Kasumi-1 (cell line): ENCODE measurements around the gene BTF3L4.
"Not testable (repeated sequence)": the region's sequence is repeated elsewhere in the genome, so short reads cannot be mapped to it uniquely, and the experiment has no call there.

Source experiments
- DNase-seq, 2 experiments: peaks; one replicate each; lab custom pipeline; 2025; lab: John Stamatoyannopoulos, UW

BTF3L4 gene

DNA sequence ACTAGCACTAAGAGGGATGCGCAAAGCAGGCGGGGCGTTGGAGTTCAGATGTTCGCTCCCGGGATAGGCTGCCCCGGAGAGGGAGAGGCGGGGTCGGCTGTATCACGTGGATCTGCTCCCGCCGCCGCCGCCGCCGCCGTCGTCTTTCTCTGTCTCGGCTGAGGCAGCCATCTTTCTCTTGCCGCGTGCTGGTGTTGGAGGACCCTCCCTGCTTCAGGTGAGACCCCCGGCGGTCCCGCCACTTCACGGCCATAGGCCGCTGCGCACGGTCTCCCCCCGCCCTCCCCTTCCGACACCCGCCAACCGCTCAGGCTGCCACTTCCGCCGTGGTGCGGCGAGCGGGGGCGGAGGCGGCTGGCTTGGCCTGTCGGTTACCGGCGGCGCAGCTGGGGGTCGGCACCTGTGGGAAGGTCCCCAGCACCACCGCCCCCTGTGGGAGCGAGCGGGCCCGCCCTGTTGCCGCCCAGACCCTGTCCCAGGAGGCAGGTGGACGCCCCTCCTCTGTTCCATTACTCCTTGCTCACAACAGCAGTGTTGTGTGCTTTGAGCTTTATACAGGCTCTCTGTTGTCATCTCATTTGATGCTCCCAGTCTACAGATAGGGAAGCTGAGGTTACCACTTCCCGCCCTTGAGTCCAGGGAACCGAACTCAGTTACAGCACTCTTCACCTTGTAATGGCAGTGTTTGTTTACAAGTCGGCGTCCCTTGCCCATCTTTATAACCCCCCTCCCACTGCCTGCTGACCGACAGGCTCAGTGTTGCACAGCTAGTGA, at the start of gene BTF3L4:
Gene BTF3L4, plus strand, starts transcription at position 133 of the 774 bp plus-strand sequence. CDS start 3,553 bp downstream, outside the sequence.
- DNase-seq = peak; percentile 97 to 98

DNA sequence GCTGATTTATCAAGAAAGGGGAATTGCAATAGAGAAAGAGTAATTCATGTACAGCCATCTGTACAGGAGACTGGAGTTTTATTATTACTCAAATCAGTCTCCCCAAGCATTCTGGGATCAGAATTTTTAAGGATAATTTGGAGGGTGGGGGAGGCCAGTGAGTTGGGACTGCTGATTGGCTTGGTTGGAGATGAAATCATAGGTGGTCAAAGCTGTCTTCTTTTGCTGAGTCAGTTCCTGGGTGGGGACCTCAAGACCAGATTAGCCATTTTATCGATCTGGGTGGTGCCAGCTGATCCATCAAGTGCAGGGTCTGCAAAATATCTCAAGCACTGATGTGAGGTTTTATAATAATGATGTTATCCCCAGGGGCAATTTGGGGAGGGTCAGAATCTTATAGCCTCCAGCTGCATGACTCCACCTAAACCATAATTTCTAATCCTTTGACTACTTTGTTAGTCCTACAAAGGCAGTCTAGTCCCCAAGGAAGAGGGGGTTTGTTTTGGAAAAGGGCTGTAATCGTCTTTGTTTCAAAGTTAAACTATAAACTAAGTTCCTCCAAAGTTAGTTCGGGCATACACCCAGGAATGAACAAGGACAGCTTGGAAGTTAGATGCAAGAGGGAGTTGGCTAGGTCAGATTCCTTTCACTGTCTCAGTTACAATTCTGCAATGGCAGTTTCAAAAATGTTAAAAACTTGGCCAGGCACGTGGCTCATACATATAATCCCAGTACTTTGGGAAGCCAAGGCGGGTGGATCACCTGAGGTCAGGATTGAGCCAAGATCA, 48.7 kb upstream of the BTF3L4 start:
- DNase-seq = no peak

GRCh38 chr1:52008071-52008809, 47.9 kb upstream of the BTF3L4 start:
- DNase-seq = no peak

- no peak for DNase-seq
These were observed 34.0 kb upstream of the BTF3L4 start for GRCh38 chr1:52022133-52022532.

DNA sequence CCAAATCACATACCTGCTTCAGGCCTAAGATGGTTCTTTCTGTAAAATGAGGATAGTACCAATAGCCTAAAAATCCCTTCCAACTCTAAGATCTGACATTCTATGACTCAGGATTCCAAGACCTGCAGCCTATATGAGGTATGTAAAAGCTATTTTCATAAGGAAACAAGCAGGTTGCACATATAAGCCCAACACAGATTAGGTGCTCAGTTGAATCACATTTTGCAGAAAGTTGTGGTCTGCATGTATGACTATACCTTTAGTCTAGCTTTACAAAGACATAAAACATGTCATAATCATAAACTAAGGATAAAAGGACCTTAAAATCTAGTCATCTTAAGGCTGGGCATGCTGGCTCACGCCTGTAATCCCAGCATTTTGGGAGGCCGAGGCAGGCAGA, 29.8 kb upstream of the BTF3L4 start:
- DNase-seq = no peak

GRCh38 chr1:52028328-52028727, 27.8 kb upstream of the BTF3L4 start:
- no peak for DNase-seq

DNA sequence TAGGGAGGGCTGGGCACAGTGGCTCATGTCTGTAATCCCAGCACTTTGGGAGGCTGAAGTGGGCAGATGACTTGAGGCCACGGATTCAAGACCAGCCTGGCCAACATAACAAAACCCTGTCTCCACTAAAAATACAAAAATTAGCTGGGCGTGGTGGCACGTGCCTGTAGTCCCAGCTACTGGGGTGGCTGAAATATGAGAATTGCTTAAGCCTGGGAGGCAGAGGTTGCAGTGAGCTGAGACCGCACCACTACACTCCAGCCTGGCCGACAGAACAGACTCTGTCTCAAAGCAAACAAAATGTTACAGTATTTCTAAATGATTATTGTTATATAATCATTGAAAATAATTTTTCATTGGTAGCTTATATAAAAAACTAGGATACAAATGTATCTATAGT, 27.3 kb upstream of the BTF3L4 start:
- not testable (repeated sequence) for DNase-seq

DNA sequence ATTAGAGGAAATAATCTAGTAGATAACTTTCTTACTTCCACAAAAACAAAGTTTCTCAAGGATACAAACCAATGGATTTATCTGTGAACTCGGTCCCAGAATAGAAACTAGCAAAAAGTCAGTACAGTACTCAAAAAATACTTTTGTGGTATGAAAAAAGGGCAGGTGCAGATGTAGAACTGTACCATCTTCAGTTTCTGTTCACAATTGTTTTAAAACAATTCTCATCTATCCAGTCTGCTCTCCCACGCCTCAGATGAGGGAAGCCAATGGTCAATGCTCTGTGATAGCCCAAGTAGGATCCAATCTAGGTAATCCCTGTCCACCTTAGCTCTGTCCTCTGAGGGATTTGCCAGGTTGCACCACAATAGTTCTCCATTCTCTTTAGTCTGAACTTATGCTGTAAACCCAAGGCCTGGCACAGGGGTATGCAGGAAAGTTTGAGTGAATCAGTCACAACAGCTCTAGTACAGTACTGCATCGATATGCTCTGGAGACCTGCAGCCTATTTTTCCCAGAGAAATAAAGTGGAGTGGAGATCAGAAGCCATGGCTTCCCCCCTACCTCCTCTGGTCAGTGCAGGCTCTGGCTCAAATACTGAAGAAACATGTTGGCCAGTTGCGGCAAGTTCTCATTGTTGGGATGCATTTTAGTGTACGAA, 23.8 kb upstream of the BTF3L4 start:
- no peak for DNase-seq

GRCh38 chr1:52032785-52033131, 23.3 kb upstream of the BTF3L4 start:
- DNase-seq = no peak

- peak; percentile 91 to 94 for DNase-seq
These were observed 22.7 kb upstream of the BTF3L4 start, which contains the start of gene KTI12 for GRCh38 chr1:52033190-52034049. Gene KTI12, minus strand, starts transcription at chr1:52033810. Its CDS starts 49 bp downstream, at chr1:52033761.

GRCh38 chr1:52034050-52034384, 22.1 kb upstream of the BTF3L4 start:
- DNase-seq = no peak

DNA sequence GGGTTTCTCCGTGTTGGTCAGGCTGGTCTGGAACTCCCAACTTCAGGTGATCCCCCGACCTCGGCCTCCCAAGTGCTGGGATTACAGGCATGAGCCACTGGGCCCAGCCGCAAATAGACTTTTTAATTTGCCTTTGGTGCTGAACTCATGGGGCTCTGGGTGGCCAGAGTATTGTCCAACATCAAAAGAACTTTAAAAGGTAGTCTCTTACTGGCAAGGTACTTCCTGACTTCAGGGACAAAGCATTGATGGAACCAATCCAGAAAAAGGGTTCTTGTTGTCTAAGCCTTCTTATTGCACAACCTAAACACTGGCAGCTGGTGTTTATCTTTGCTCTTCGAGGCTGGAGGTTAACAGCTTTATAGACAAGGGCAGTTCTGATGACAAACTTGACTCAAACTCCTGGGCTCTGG, 18.7 kb upstream of the BTF3L4 start:
- DNase-seq = no peak

- no peak for DNase-seq
These were observed 18.2 kb upstream of the BTF3L4 start for GRCh38 chr1:52037909-52038308.

DNA sequence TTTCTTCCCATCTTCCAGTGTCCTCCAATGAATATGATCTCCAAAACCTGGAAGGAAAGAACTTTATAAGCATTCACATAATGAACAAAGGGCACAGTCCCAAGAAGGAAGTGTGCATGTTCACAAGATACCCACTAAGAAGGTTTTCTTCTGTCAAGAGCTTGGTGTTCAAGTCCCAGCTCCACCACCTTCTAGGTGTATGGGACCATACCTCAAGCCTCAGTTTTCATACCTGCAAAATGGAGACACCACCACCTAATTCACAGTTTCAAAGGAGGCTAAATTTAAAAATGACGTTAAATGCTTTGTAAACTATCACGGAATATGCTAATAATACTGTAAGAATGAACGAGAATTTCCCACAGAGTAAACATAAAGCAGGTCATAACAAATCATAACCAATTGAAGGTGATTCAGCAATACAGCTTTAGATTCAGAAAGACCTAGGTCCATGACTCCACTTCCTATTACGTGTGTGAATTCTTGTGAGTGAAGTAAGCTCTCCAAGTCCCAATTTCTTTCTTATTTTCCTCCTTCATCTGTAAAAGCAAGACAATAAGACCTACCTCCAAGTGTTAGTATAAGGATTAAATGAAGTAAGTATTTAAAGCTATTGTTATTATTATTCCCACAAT, 14.4 kb upstream of the BTF3L4 start:
- no peak for DNase-seq

- no peak for DNase-seq
These were observed 10.9 kb upstream of the BTF3L4 start for GRCh38 chr1:52045236-52045635.

DNA sequence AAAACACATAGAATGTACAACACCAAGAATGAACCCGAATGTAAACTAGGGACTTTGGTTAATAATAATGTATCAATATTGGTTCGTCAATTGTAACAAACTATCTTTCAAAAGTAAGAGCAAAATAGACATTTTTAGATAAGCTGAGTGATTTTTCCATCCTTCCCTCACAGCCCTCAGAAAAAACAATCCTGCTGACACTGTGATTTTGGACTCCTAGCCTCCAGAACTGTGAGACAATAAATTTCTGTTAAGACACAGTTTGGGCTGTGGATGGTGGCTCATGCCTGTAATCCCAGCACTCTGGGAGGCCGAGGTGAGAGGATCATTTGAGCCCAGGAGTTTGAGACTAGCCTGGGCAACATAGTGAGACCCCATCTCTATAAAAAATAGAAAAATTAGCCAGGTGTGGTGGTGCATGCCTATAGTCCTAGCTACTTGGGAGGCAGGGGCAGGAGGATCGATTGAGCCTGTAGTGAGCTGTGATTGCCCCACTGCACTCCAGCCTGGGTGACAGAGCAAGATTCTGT, 10.4 kb upstream of the BTF3L4 start:
- not testable (repeated sequence) for DNase-seq

GRCh38 chr1:52049337-52049736, 6.8 kb upstream of the BTF3L4 start:
- DNase-seq = not testable (repeated sequence)

DNA sequence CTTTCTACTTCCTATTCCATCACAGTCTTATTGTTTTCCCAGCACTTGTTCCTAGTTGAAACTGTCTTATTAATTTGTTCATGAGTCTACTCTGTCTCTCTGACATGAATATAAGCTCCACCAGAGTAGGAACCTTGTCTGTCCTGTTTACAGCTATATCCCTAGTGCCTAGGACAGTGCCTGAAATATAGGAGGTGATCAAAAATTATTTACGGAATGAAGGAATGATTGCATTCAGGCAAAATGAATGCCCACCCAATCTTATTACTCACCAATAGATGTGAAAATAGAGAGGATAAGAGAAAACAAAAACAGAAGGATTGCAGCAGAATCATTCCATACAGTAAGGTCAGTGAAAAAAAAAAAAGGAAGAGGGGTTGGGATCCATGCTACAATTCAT, 2.2 kb upstream of the BTF3L4 start:
- no peak for DNase-seq

- peak; percentile 59 to 77 for DNase-seq
These were observed 1.5 kb upstream of the BTF3L4 start for GRCh38 chr1:52054496-52055065.
